HAP-1 (cell line): Measurements from ENCODE around the gene AP5S1.

Experiments used
- DNase-seq, 2 experiments: peaks; one replicate each; pipeline ENCODE4 v3.0.0-alpha.2; 2016 to 2020; ENCODE audit warnings: low spot score in 2 of 2
- H3K27me3 ChIP-seq: fragments of 250-450 bp; sonication (Bioruptor Pico); 2 replicates; pipeline ENCODE4 v1.5.1; 2020; ENCODE audit warnings: low read depth, mild to moderate bottlenecking, moderate library complexity
- H3K36me3 ChIP-seq: fragments of 250-450 bp; sonication (Bioruptor Pico); replicated peaks from 2 replicates; pipeline ENCODE4 v1.5.1; 2020; ENCODE audit warnings: mild to moderate bottlenecking
- H3K4me1 ChIP-seq: fragments of 250-450 bp; sonication (Bioruptor Pico); 2 replicates; pipeline ENCODE4 v1.5.1; 2020; ENCODE audit warnings: mild to moderate bottlenecking
- H3K4me3 ChIP-seq: fragments of 250-450 bp; sonication (Bioruptor Pico); 2 replicates; pipeline ENCODE4 v1.5.1; 2020; ENCODE audit warnings: mild to moderate bottlenecking, moderate library complexity
- H3K9me3 ChIP-seq: fragments of 250-450 bp; sonication (Bioruptor Pico); 2 replicates; pipeline ENCODE4 v1.5.1; 2020; ENCODE audit warnings: mild to moderate bottlenecking, moderate library complexity
- in situ Hi-C: fragments of 300-500 bp; cut with MboI; formaldehyde crosslinking; loops from 3 replicates; pipeline ENCODE4 v1.14.3; 2020; ENCODE audit warnings: low sequenced_read_pairs, inconsistent platforms, mixed read lengths

The AP5S1 gene

GRCh38 chr20:3820048-3820900 lies at the start of gene AP5S1:
AP5S1 (plus strand) TSS chr20:3820547; CDS start chr20:3822118, 1,571 bp downstream.
- in situ Hi-C loops = no loop called here
- Histone ChIP-seq H3K4me3 (peak within 1 kb of the TSS; percentile 74), H3K27me3 (no peaks in the 10 kb centered on the region), H3K4me1 (peaks cover 10% of the 10 kb centered on the region), H3K9me3 (no peaks in the 10 kb centered on the region), H3K36me3 (peaks cover 11% of the 10 kb centered on the region)
- DNase-seq = peak; percentile 96 to 97

- H3K27me3 ChIP-seq = no peaks in the 10 kb centered on the region
- no peaks in the 10 kb centered on the region for H3K9me3 ChIP-seq
- peaks cover 8% of the 10 kb centered on the region for H3K4me1 ChIP-seq
- 0 out of 2 replicates have a peak, but pooled peaks cover 2% of the 10 kb centered on the region for H3K36me3 ChIP-seq
- in situ Hi-C loops = no loop called here
- no peak overlapping the region for H3K4me3 ChIP-seq
- DNase-seq = no peak
These were observed 48.7 kb upstream of the AP5S1 start for GRCh38 chr20:3771552-3772058.

GRCh38 chr20:3775457-3776108 lies 44.8 kb upstream of the AP5S1 start:
- Histone ChIP-seq H3K4me1 (no peaks in the 10 kb centered on the region), H3K4me3 (no peak overlapping the region), H3K27me3 (no peaks in the 10 kb centered on the region), H3K36me3 (no peaks in the 10 kb centered on the region), H3K9me3 (no peaks in the 10 kb centered on the region)
- no peak for DNase-seq
- in situ Hi-C loops = no loop called here

GRCh38 chr20:3777381-3777715 lies 43.0 kb upstream of the AP5S1 start:
- no peaks in the 10 kb centered on the region for H3K27me3 ChIP-seq
- in situ Hi-C loops = no loop called here
- H3K4me3 ChIP-seq = no peak overlapping the region
- DNase-seq = no peak
- no peaks in the 10 kb centered on the region for H3K36me3 ChIP-seq
- no peaks in the 10 kb centered on the region for H3K9me3 ChIP-seq
- H3K4me1 ChIP-seq = 0 out of 2 replicates have a peak, but pooled peaks cover 2% of the 10 kb centered on the region

- in situ Hi-C loops = no loop called here
- Histone ChIP-seq H3K36me3 (no peaks in the 10 kb centered on the region), H3K4me3 (no peak overlapping the region), H3K27me3 (no peaks in the 10 kb centered on the region), H3K4me1 (0 out of 2 replicates have a peak, but pooled peaks cover 2% of the 10 kb centered on the region), H3K9me3 (no peaks in the 10 kb centered on the region)
- DNase-seq = no peak
These were observed 42.4 kb upstream of the AP5S1 start for GRCh38 chr20:3777716-3778629.

GRCh38 chr20:3778976-3779375 lies 41.4 kb upstream of the AP5S1 start:
- no peak for DNase-seq
- Histone ChIP-seq H3K36me3 (no peaks in the 10 kb centered on the region), H3K4me3 (no peak overlapping the region), H3K27me3 (no peaks in the 10 kb centered on the region), H3K4me1 (0 out of 2 replicates have a peak, but pooled peaks cover 2% of the 10 kb centered on the region), H3K9me3 (no peaks in the 10 kb centered on the region)
- in situ Hi-C loops = no loop called here

- in situ Hi-C loops = no loop called here
- H3K36me3 ChIP-seq = peaks cover 9% of the 10 kb centered on the region; the same call in 1 of the 2 replicates
- H3K4me3 ChIP-seq = peak within 1 kb of the TSS; percentile 24
- peak; percentile 91 to 98 for DNase-seq
- peaks cover 2% of the 10 kb centered on the region; the same call in 1 of the 2 replicates for H3K4me1 ChIP-seq
- H3K9me3 ChIP-seq = no peaks in the 10 kb centered on the region
- H3K27me3 ChIP-seq = no peaks in the 10 kb centered on the region
These were observed 39.0 kb upstream of the AP5S1 start, which contains the start of gene SPEF1 for GRCh38 chr20:3781153-3781910. SPEF1 (minus strand) TSS chr20:3781448; CDS start chr20:3781287, 161 bp downstream.

- Histone ChIP-seq H3K9me3 (no peaks in the 10 kb centered on the region), H3K27me3 (no peaks in the 10 kb centered on the region), H3K4me3 (no peak overlapping the region), H3K36me3 (peaks cover 9% of the 10 kb centered on the region; the same call in 1 of the 2 replicates), H3K4me1 (peaks cover 8% of the 10 kb centered on the region)
- in situ Hi-C loops = no loop called here
- DNase-seq = no peak
These were observed 37.8 kb upstream of the AP5S1 start for GRCh38 chr20:3782597-3782996.

- H3K27me3 ChIP-seq = no peaks in the 10 kb centered on the region
- H3K36me3 ChIP-seq = peaks cover 9% of the 10 kb centered on the region; the same call in 1 of the 2 replicates
- peaks cover 8% of the 10 kb centered on the region for H3K4me1 ChIP-seq
- H3K4me3 ChIP-seq = no peak overlapping the region
- in situ Hi-C loops = no loop called here
- no peaks in the 10 kb centered on the region for H3K9me3 ChIP-seq
- DNase-seq = no peak
These were observed 37.3 kb upstream of the AP5S1 start for GRCh38 chr20:3783068-3783489.

- Histone ChIP-seq H3K9me3 (no peaks in the 10 kb centered on the region), H3K4me1 (peaks cover 8% of the 10 kb centered on the region), H3K4me3 (no peak overlapping the region), H3K36me3 (peaks cover 9% of the 10 kb centered on the region; the same call in 1 of the 2 replicates), H3K27me3 (no peaks in the 10 kb centered on the region)
- in situ Hi-C loops = no loop called here
- DNase-seq = no peak
These were observed 36.7 kb upstream of the AP5S1 start for GRCh38 chr20:3783511-3784195.

GRCh38 chr20:3784216-3784853 lies 36.0 kb upstream of the AP5S1 start:
- no peak for DNase-seq
- peaks cover 8% of the 10 kb centered on the region for H3K4me1 ChIP-seq
- in situ Hi-C loops = no loop called here
- no peaks in the 10 kb centered on the region for H3K9me3 ChIP-seq
- H3K36me3 ChIP-seq = peaks cover 9% of the 10 kb centered on the region; the same call in 1 of the 2 replicates
- no peak overlapping the region for H3K4me3 ChIP-seq
- no peaks in the 10 kb centered on the region for H3K27me3 ChIP-seq

- peaks cover 8% of the 10 kb centered on the region for H3K4me1 ChIP-seq
- no peak for DNase-seq
- no peaks in the 10 kb centered on the region for H3K9me3 ChIP-seq
- H3K36me3 ChIP-seq = peaks cover 9% of the 10 kb centered on the region; the same call in 1 of the 2 replicates
- H3K4me3 ChIP-seq = no peak overlapping the region
- H3K27me3 ChIP-seq = no peaks in the 10 kb centered on the region
- in situ Hi-C loops = no loop called here
These were observed 35.5 kb upstream of the AP5S1 start for GRCh38 chr20:3784863-3785239.
